HepG2 (cell line): ENCODE results near the gene AMIGO1. TPM values are rescaled to one million over a fixed set of nuclear protein-coding genes. Genes with fewer than 3 reads are reported as not detected.

ENCODE experiments used
- ELF1 ChIP-seq: sonication (generic); formaldehyde crosslinking; IDR thresholded peaks from 2 replicates; pipeline ENCODE4 v1.4.0; 2020; ENCODE audit warnings: missing genetic modification reagents
- ETV5 ChIP-seq: IDR thresholded peaks from 2 replicates; pipeline ENCODE4 v1.6.1; 2018; ENCODE audit warnings: missing biosample characterization, missing genetic modification reagents, inconsistent platforms, borderline replicate concordance
- HDAC2 ChIP-seq: sonication (generic); formaldehyde crosslinking; IDR thresholded peaks from 2 replicates; pipeline ENCODE4 v1.4.0; 2020; ENCODE audit warnings: missing genetic modification reagents
- KDM5A ChIP-seq: fragments of 200-600 bp; sonication (generic); IDR thresholded peaks from 2 replicates; pipeline ENCODE4 v1.7.0; 2018; ENCODE audit warnings: antibody characterized with exemption, mild to moderate bottlenecking, low read length, borderline replicate concordance
- KLF13 ChIP-seq: sonication (generic); formaldehyde crosslinking; IDR thresholded peaks from 2 replicates; pipeline ENCODE4 v1.4.0; 2020; ENCODE audit warnings: mild to moderate bottlenecking, missing genetic modification reagents
- KLF15 ChIP-seq: sonication (generic); formaldehyde crosslinking; IDR thresholded peaks from 2 replicates; pipeline ENCODE4 v1.8.1; 2023; ENCODE audit warnings: borderline replicate concordance, mild to moderate bottlenecking, inconsistent platforms, missing genetic modification reagents, mixed read lengths
- MAZ ChIP-seq, 2 experiments: sonication (generic) in 1 of 2; formaldehyde crosslinking in 1 of 2; IDR thresholded peaks; 2 replicates each; pipeline versions ENCODE4 v1.5.0 to v1.6.1; 2012 to 2020; ENCODE audit warnings: low read depth in 2 of 2, mild to moderate bottlenecking in 2 of 2, borderline replicate concordance in 1 of 2, improper control_type of control experiment in 1 of 2, low read length in 1 of 2, missing genetic modification reagents in 1 of 2, moderate library complexity in 1 of 2
- MEIS1 ChIP-seq: sonication (generic); formaldehyde crosslinking; IDR thresholded peaks from 2 replicates; pipeline ENCODE4 v1.9.0; 2021; ENCODE audit warnings: mild to moderate bottlenecking, missing genetic modification reagents, moderate library complexity, borderline replicate concordance
- NR2F6 ChIP-seq, 2 experiments: IDR thresholded peaks; 2 replicates each; pipeline ENCODE4 v1.6.1; 2016; ENCODE audit warnings: antibody characterized with exemption in 1 of 2, mild to moderate bottlenecking in 1 of 2
- PPARG ChIP-seq: conservative IDR thresholded peaks from 2 replicates; pipeline ENCODE4 v1.6.1; 2016; ENCODE audit warnings: missing biosample characterization, missing genetic modification reagents
- RAD21 ChIP-seq: fragments of 450-650 bp; formaldehyde crosslinking; IDR thresholded peaks from 2 replicates; pipeline ENCODE4 v1.5.0; 2020; ENCODE audit warnings: mild to moderate bottlenecking
- SAP130 ChIP-seq: IDR thresholded peaks from 2 replicates; pipeline ENCODE4 v1.6.1; 2016; ENCODE audit warnings: low read depth
- SIN3B ChIP-seq: fragments of 150-350 bp; IDR thresholded peaks from 2 replicates; pipeline ENCODE4 v1.6.1; 2014; ENCODE audit warnings: low read length
- SKI ChIP-seq: fragments of 450-650 bp; IDR thresholded peaks from one replicate; pipeline ENCODE4 v1.6.1; 2018; ENCODE audit warnings: mild to moderate bottlenecking; ENCODE audit not compliant: partially characterized antibody
- STAT6 ChIP-seq: sonication (generic); formaldehyde crosslinking; IDR thresholded peaks from 2 replicates; pipeline ENCODE4 v1.4.0; 2020; ENCODE audit warnings: missing genetic modification reagents, mild to moderate bottlenecking, borderline replicate concordance
- THAP11 ChIP-seq: IDR thresholded peaks from 2 replicates; pipeline ENCODE4 v1.6.1; 2016; ENCODE audit warnings: missing biosample characterization, missing genetic modification reagents
- ZFP91 ChIP-seq: sonication (generic); formaldehyde crosslinking; IDR thresholded peaks from 2 replicates; pipeline ENCODE4 v1.9.0; 2022; ENCODE audit warnings: missing genetic modification reagents, mild to moderate bottlenecking, borderline replicate concordance
- ZGPAT ChIP-seq: IDR thresholded peaks from 2 replicates; pipeline ENCODE4 v1.6.1; 2016; ENCODE audit warnings: mild to moderate bottlenecking
- ZNF556 ChIP-seq: sonication (generic); formaldehyde crosslinking; IDR thresholded peaks from 2 replicates; pipeline ENCODE4 v1.4.0; 2020; ENCODE audit warnings: mild to moderate bottlenecking, missing genetic modification reagents, borderline replicate concordance
- ZNF563 ChIP-seq: sonication (generic); formaldehyde crosslinking; IDR thresholded peaks from 2 replicates; pipeline ENCODE4 v1.8.0; 2022; ENCODE audit warnings: mild to moderate bottlenecking, moderate library complexity, missing genetic modification reagents
- ZNF580 ChIP-seq: IDR thresholded peaks from 2 replicates; pipeline ENCODE4 v1.6.1; 2016; ENCODE audit warnings: low read depth, borderline replicate concordance
- ZSCAN25 ChIP-seq: sonication (generic); formaldehyde crosslinking; IDR thresholded peaks from 2 replicates; pipeline ENCODE4 v1.8.0; 2022; ENCODE audit warnings: mild to moderate bottlenecking, missing genetic modification reagents
- polyA plus RNA-seq, 8 experiments: library from polyadenylated mRNA; depleted of rRNA in 3 of 8; stranded (reverse) in 7 of 8; unstranded in 1 of 8; fragments of >200 nt; fragmentation: Illumina TruSeq in 4 of 8; extraction: Trizol in 4 of 8; gene quantifications; 2 replicates each; pipeline versions ENCODE4 v1.2.1 to v1.2.3, GENCODE V29; 2011 to 2016; ENCODE audit warnings: low read depth in 4 of 8, missing spikeins in 1 of 8, mixed read lengths in 1 of 8; ENCODE audit not compliant: insufficient read depth in 1 of 8
- total RNA-seq, 5 experiments: library from RNA; depleted of rRNA; stranded (reverse); fragments of >200 nt; fragmentation: Illumina TruSeq; extraction: Trizol; gene quantifications; 2 replicates each; pipeline ENCODE4 v1.2.3, GENCODE V29; 2016; ENCODE audit warnings: low read depth in 1 of 5

AMIGO1 gene
- total and polyA plus RNA-seq, 2 of the 13 experiments (the other 11 are each of a cell fraction or from before 2014, with no cell fraction given) = 0.40 to 1.3 TPM

- TF ChIP-seq SIN3B (no peak), HDAC2 (CRISPR knock-in tag) (no peak), ZNF556 (CRISPR knock-in tag) (0 out of 2 replicates have a peak, but pooled peaks have one; percentile 36), ETV5 (CRISPR knock-in tag) (peak; percentile 82), KDM5A (no peak), ZSCAN25 (CRISPR knock-in tag) (0 out of 2 replicates have a peak, but pooled peaks have one; percentile 28), KLF13 (CRISPR knock-in tag) (peak; percentile 22; the same call in 1 of the 2 replicates), MEIS1 (CRISPR knock-in tag) (peak; percentile 87; the same call in 1 of the 2 replicates), PPARG (no peak), ZNF580 (peak; percentile 50; the same call in 1 of the 2 replicates), THAP11 (CRISPR knock-in tag) (peak; percentile 22; the same call in 1 of the 2 replicates), ZFP91 (CRISPR knock-in tag) (peak; percentile 49; the same call in 1 of the 2 replicates), ELF1 (CRISPR knock-in tag) (peak; percentile 50; the same call in 1 of the 2 replicates), STAT6 (CRISPR knock-in tag) (peak; percentile 26; the same call in 1 of the 2 replicates), MAZ (IDR thresholded peaks at IDR 0.05; ENCODE audit: borderline replicate concordance, low read depth, low read length) (peak; percentile 36; the same call in 1 of the 2 replicates), MAZ (CRISPR knock-in tag; IDR thresholded peaks at IDR 0.05; ENCODE audit: low read depth) (no peak; the same call in none of the 2 replicates), SAP130 (CRISPR knock-in tag) (peak; percentile 39; the same call in 1 of the 2 replicates), NR2F6 (IDR thresholded peaks at IDR 0.05) (no peak), NR2F6 (CRISPR knock-in tag; IDR thresholded peaks at IDR 0.05) (0 out of 2 replicates have a peak, but pooled peaks have one; percentile 8), SKI (peak; percentile 36), RAD21 (CRISPR knock-in tag) (peak; percentile 83), ZNF563 (no peak), KLF15 (CRISPR knock-in tag) (no peak), ZGPAT (CRISPR knock-in tag) (peak; percentile 40; the same call in 1 of the 2 replicates)
Observed at GRCh38 chr1:109532365-109533136, 23.0 kb upstream of the AMIGO1 start (continued).
